ENCODE data around the gene PHRF1.
A peak's percentile ranks its signal among the peaks of the same experiment; 100 is the strongest.

GRCh38 chr11:559712-560304, 16.5 kb upstream of the PHRF1 start:
- TF ChIP-seq CTCF (IDR thresholded peaks at IDR 0.05) (peak in 1 of 4 donors; percentile 6), POLR2A (IDR thresholded peaks at IDR 0.05) (peak; percentile 73)
